ENCODE data around the gene DNAH5. TPM values are rescaled to one million over a fixed set of nuclear protein-coding genes. Genes with fewer than 3 reads are reported as not detected.

The DNAH5 gene
- polyA plus RNA-seq, 3 donors, result not detected

GRCh38 chr5:13975246-13975645 lies 30.8 kb upstream of the DNAH5 start:
- Mint-ChIP-seq H3K9me3 (peaks cover 0 to 4% (median 0%) of the 10 kb centered on the region in 7 donors), H3K27me3 (ENCODE audit: low read depth in 3 of 3) (peaks cover 2 to 4% (median 4%) of the 10 kb centered on the region in 3 donors), H3K36me3 (no peaks in the 10 kb centered on the region), H3K4me3 (no peak overlapping the region), H3K27ac (no peak overlapping the region), H3K4me1 (no peaks in the 10 kb centered on the region)
- WGBS (ENCODE audit: insufficient coverage), result no CpG with 5 or more reads among the region's 2 CpGs
- Histone ChIP-seq H3K36me3 (replicated peaks in 1 of 2; ENCODE audit: control insufficient read depth in 1 of 2, insufficient read depth in 2 of 2, low read length in 2 of 2) (no peaks in the 10 kb centered on the region), H4K20me1 (ENCODE audit: insufficient read depth, low read length) (no peaks in the 10 kb centered on the region), H3K4me3 (replicated peaks in 1 of 3; ENCODE audit: low read depth in 2 of 3, low read length in 3 of 3) (no peak overlapping the region), H3K9ac (ENCODE audit: insufficient read depth, low read length, poor library complexity, severe bottlenecking) (no peak overlapping the region), H3K27me3 (ENCODE audit: control insufficient read depth in 2 of 2, insufficient read depth in 2 of 2, low read length in 2 of 2) (no peaks in the 10 kb centered on the region), H3K9me3 (replicated peaks in 1 of 2; ENCODE audit: control insufficient read depth in 1 of 2, insufficient read depth in 1 of 2, low read length in 2 of 2) (no peaks in the 10 kb centered on the region), H3K4me2 (replicated peaks; ENCODE audit: extremely low read depth, low read length, poor library complexity, severe bottlenecking) (no peak overlapping the region), H3K27ac (ENCODE audit: low read depth in 1 of 2, low read length in 2 of 2) (no peak overlapping the region), H2AFZ (ENCODE audit: insufficient read depth, low read depth, low read length, poor library complexity, severe bottlenecking) (no peak overlapping the region), H3K4me1 (ENCODE audit: control insufficient read depth in 1 of 2, insufficient read depth in 2 of 2, low read length in 2 of 2) (no peaks in the 10 kb centered on the region), H3K79me2 (ENCODE audit: insufficient read depth, low read length) (no peaks in the 10 kb centered on the region)
- DNase-seq, result no peak
- intact Hi-C loops (cut with micrococcal nuclease), result no loop called here
- no peak for TF ChIP-seq CTCF (IDR thresholded peaks at IDR 0.05)

GRCh38 chr5:13973724-13974123 lies 29.2 kb upstream of the DNAH5 start:
- H3K27ac ChIP-seq (ENCODE audit: low read depth in 1 of 2, low read length in 2 of 2), result no peak overlapping the region
- Mint-ChIP-seq H3K9me3 (peaks cover 0 to 4% (median 0%) of the 10 kb centered on the region in 7 donors), H3K27ac (no peak overlapping the region), H3K4me1 (no peaks in the 10 kb centered on the region), H3K36me3 (no peaks in the 10 kb centered on the region), H3K27me3 (ENCODE audit: low read depth in 3 of 3) (peaks cover 5 to 8% (median 8%) of the 10 kb centered on the region in 3 donors), H3K4me3 (no peak overlapping the region)
- no peak overlapping the region for H3K9ac ChIP-seq (ENCODE audit: insufficient read depth, low read length, poor library complexity, severe bottlenecking)
- no peak overlapping the region for H2AFZ ChIP-seq (ENCODE audit: insufficient read depth, low read depth, low read length, poor library complexity, severe bottlenecking)
- H3K4me1 ChIP-seq (ENCODE audit: control insufficient read depth in 1 of 2, insufficient read depth in 2 of 2, low read length in 2 of 2), result no peaks in the 10 kb centered on the region
- H4K20me1 ChIP-seq (ENCODE audit: insufficient read depth, low read length), result no peaks in the 10 kb centered on the region
- no peaks in the 10 kb centered on the region for H3K36me3 ChIP-seq (replicated peaks in 1 of 2; ENCODE audit: control insufficient read depth in 1 of 2, insufficient read depth in 2 of 2, low read length in 2 of 2)
- no peak overlapping the region for H3K4me2 ChIP-seq (replicated peaks; ENCODE audit: extremely low read depth, low read length, poor library complexity, severe bottlenecking)
- H3K27me3 ChIP-seq (ENCODE audit: control insufficient read depth in 2 of 2, insufficient read depth in 2 of 2, low read length in 2 of 2), result no peaks in the 10 kb centered on the region
- TF ChIP-seq CTCF (IDR thresholded peaks at IDR 0.05), result no peak
- 90% methylated on average over 5 of the region's 6 CpGs for WGBS (ENCODE audit: insufficient coverage)
- H3K4me3 ChIP-seq (replicated peaks in 1 of 3; ENCODE audit: low read depth in 2 of 3, low read length in 3 of 3), result no peak overlapping the region
- intact Hi-C loops (cut with micrococcal nuclease), result no loop called here
- no peaks in the 10 kb centered on the region for H3K9me3 ChIP-seq (replicated peaks in 1 of 2; ENCODE audit: control insufficient read depth in 1 of 2, insufficient read depth in 1 of 2, low read length in 2 of 2)
- no peak for DNase-seq
- no peaks in the 10 kb centered on the region for H3K79me2 ChIP-seq (ENCODE audit: insufficient read depth, low read length)
